Subcutaneous abdominal adipose tissue (tissue), 5 donors: ENCODE results near the gene ZNF714.

Experiments
- H3K27ac ChIP-seq: one replicate; pipeline ENCODE4 v1.7.0; 2013; ENCODE audit warnings: low read depth, mild to moderate bottlenecking, inconsistent platforms, low read length, moderate library complexity
- H3K27me3 ChIP-seq, 5 donors: one replicate each; pipeline ENCODE4 v1.7.0; 2013; ENCODE audit warnings: low read length in 5 of 5, inconsistent platforms in 1 of 5; ENCODE audit not compliant: control insufficient read depth in 5 of 5, insufficient read depth in 4 of 5
- H3K36me3 ChIP-seq, 5 donors: one replicate each; pipeline ENCODE4 v1.7.0; 2013; ENCODE audit warnings: low read length in 5 of 5; ENCODE audit not compliant: control insufficient read depth in 5 of 5, insufficient read depth in 5 of 5
- H3K4me1 ChIP-seq, 5 donors: one replicate each; pipeline ENCODE4 v1.7.0; 2013; ENCODE audit warnings: low read length in 5 of 5, mild to moderate bottlenecking in 3 of 5, moderate library complexity in 1 of 5; ENCODE audit not compliant: control insufficient read depth in 5 of 5, insufficient read depth in 5 of 5
- H3K4me3 ChIP-seq, 5 donors: one replicate each; pipeline ENCODE4 v1.7.0; 2013; ENCODE audit warnings: low read length in 5 of 5, low read depth in 1 of 5
- H3K9ac ChIP-seq, 5 donors: one replicate each; pipeline ENCODE4 v1.7.0; 2013; ENCODE audit warnings: low read length in 5 of 5, mild to moderate bottlenecking in 4 of 5, moderate library complexity in 3 of 5
- H3K9me3 ChIP-seq, 5 donors: one replicate each; pipeline ENCODE4 v1.7.0; 2013; ENCODE audit warnings: low read length in 5 of 5; ENCODE audit not compliant: control insufficient read depth in 5 of 5
- donor health status: healthy.
- donor health status: healthy.
- donor health status: healthy.
- donor health status: healthy.
- donor health status: healthy.

ZNF714 gene

DNA sequence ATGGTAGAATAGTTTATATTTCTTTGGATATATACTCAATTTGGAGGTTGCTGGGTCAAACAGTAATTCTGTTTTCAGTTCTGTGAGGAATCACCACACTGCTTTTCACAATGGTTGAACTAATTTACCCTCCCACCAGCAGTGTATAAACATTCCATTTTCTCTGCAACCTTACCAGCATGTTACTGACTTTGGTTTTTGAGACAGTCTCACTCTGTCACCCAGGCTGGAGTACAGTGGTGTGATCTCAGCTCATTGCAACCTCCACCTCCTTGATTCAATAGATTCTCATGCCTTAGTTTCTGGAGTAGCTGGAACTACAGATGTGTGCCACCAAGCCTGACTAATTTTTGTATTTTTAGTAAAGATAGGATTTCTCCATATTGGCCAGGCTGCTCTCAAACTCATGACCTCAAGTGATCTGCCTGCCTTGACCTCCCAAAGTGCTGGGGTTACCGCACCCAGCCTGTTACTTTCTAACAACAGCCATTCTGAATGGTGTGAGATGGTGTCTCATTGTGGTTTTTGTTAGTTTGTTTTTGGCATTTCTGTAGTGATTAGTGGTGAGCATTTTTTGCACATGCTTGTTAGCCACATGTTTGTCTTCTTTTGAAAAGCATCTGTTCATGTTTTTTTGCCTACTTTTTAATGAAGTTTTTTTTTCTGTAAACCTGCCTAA is 12.5 kb downstream of the ZNF714 start:
- Histone ChIP-seq H3K27me3 (no peaks in the 10 kb centered on the region), H3K36me3 (peaks cover 0 to 4% (median 0%) of the 10 kb centered on the region in 5 donors), H3K27ac (no peak overlapping the region), H3K9me3 (no peaks in the 10 kb centered on the region), H3K4me1 (no peaks in the 10 kb centered on the region), H3K9ac (no peak overlapping the region), H3K4me3 (no peak overlapping the region)

- Histone ChIP-seq H3K27me3 (no peaks in the 10 kb centered on the region), H3K4me3 (no peak overlapping the region), H3K36me3 (no peaks in the 10 kb centered on the region), H3K27ac (no peak overlapping the region), H3K9me3 (no peaks in the 10 kb centered on the region), H3K9ac (no peak overlapping the region), H3K4me1 (no peaks in the 10 kb centered on the region)
Observed at GRCh38 chr19:21098291-21098690, 16.3 kb downstream of the ZNF714 start.

GRCh38 chr19:21101521-21102242 is 19.7 kb downstream of the ZNF714 start:
- Histone ChIP-seq H3K4me1 (no peaks in the 10 kb centered on the region), H3K27me3 (no peaks in the 10 kb centered on the region), H3K27ac (no peak overlapping the region), H3K9me3 (no peaks in the 10 kb centered on the region), H3K9ac (no peak overlapping the region), H3K36me3 (peaks cover 0 to 2% (median 0%) of the 10 kb centered on the region in 5 donors), H3K4me3 (no peak overlapping the region)

GRCh38 chr19:21109116-21109515 is 27.1 kb downstream of the ZNF714 start:
- H3K4me1 ChIP-seq, result no peaks in the 10 kb centered on the region
- no peaks in the 10 kb centered on the region for H3K27me3 ChIP-seq
- H3K4me3 ChIP-seq, result no peak overlapping the region
- H3K36me3 ChIP-seq, result peaks cover 0 to 7% (median 4%) of the 10 kb centered on the region in 5 donors
- no peak overlapping the region for H3K9ac ChIP-seq
- no peak overlapping the region for H3K27ac ChIP-seq
- peaks cover 0 to 14% (median 4%) of the 10 kb centered on the region in 5 donors for H3K9me3 ChIP-seq

GRCh38 chr19:21110183-21110582 is 28.2 kb downstream of the ZNF714 start:
- Histone ChIP-seq H3K4me3 (no peak overlapping the region), H3K36me3 (peaks cover 0 to 7% (median 4%) of the 10 kb centered on the region in 5 donors), H3K9ac (no peak overlapping the region), H3K27me3 (no peaks in the 10 kb centered on the region), H3K4me1 (no peaks in the 10 kb centered on the region), H3K9me3 (peaks cover 0 to 19% (median 8%) of the 10 kb centered on the region in 5 donors), H3K27ac (no peak overlapping the region)

- peaks cover 0 to 20% (median 8%) of the 10 kb centered on the region in 5 donors for H3K9me3 ChIP-seq
- no peak overlapping the region for H3K4me3 ChIP-seq
- H3K27ac ChIP-seq, result no peak overlapping the region
- no peaks in the 10 kb centered on the region for H3K27me3 ChIP-seq
- peaks cover 8 to 20% (median 10%) of the 10 kb centered on the region in 5 donors for H3K36me3 ChIP-seq
- no peaks in the 10 kb centered on the region for H3K4me1 ChIP-seq
- no peak overlapping the region for H3K9ac ChIP-seq
Observed at GRCh38 chr19:21115430-21115829, 33.4 kb downstream of the ZNF714 start.

GRCh38 chr19:21117041-21117907 is 35.3 kb downstream of the ZNF714 start:
- no peak overlapping the region for H3K27ac ChIP-seq
- peaks cover 0 to 17% (median 8%) of the 10 kb centered on the region in 5 donors for H3K9me3 ChIP-seq
- H3K4me3 ChIP-seq, result no peak overlapping the region
- no peaks in the 10 kb centered on the region for H3K27me3 ChIP-seq
- no peaks in the 10 kb centered on the region for H3K4me1 ChIP-seq
- peaks cover 8 to 20% (median 10%) of the 10 kb centered on the region in 5 donors for H3K36me3 ChIP-seq
- H3K9ac ChIP-seq, result no peak overlapping the region

DNA sequence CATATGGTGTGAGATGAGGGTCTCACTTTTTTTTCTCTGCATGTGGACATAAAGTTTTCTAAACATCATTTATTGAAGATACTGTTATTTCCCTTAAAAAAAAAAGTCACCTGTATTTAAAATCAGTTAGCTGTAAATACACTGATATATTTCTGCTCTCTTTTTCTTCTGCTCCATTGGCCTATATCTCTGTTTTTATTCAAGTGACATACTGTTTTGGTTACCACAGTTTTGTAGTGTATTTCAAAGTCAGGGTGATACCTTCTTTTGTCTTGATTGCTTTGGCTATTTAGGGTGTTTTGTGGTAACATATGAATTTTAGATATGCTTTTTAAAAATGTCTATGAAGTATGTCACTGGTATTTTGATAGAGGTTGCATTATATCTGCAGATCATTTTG is 44.1 kb downstream of the ZNF714 start:
- Histone ChIP-seq H3K36me3 (no peaks in the 10 kb centered on the region), H3K9ac (no peak overlapping the region), H3K4me1 (no peaks in the 10 kb centered on the region), H3K27ac (no peak overlapping the region), H3K27me3 (no peaks in the 10 kb centered on the region), H3K4me3 (no peak overlapping the region), H3K9me3 (peaks cover 0 to 3% (median 0%) of the 10 kb centered on the region in 5 donors)

DNA sequence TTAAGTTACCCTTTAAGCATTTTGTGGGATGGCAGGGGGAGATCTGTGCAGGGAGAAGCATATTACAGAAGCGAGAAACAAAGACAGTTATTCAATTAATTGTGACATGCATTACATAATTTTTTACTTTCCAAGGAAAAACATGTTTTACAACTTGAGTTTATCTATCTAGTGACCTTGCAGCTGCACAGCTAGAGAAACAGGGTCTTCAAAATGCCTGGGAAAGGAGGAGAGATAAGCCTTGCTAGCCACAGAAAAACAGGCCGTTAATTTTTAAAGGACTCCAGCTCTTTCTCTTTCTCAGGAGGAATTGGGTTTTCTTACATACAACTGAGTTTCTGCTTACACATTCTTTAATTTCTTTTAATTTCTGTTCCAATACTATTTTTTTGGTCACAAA is 45.0 kb downstream of the ZNF714 start:
- Histone ChIP-seq H3K27me3 (no peaks in the 10 kb centered on the region), H3K36me3 (no peaks in the 10 kb centered on the region), H3K9me3 (peaks cover 0 to 3% (median 0%) of the 10 kb centered on the region in 5 donors), H3K4me1 (no peaks in the 10 kb centered on the region), H3K9ac (no peak overlapping the region), H3K4me3 (no peak overlapping the region), H3K27ac (no peak overlapping the region)
